OCI-LY7 (cell line): ENCODE results near the gene ZNF497. TPM values are rescaled to one million over a fixed set of nuclear protein-coding genes. Genes with fewer than 3 reads are reported as not detected.

Experiments
- BruUV-seq: library from RNA; stranded (reverse); fragments of 400-500 nt; replicated peaks from 2 replicates; lab custom pipeline; 2021; lab: Mats Ljungman, UMichigan
- CTCF ChIA-PET: fragments of 300-600 bp; sonication (Branson Sonifier 250); formaldehyde crosslinking; loops from one replicate; lab custom pipeline; 2022; ENCODE audit warnings: antibody characterized with exemption; ENCODE audit not compliant: unreplicated experiment; lab: Charles Lee
- POLR2A ChIA-PET: fragments of 300-600 bp; sonication (Branson Sonifier 250); formaldehyde crosslinking; loops from one replicate; lab custom pipeline; 2022; ENCODE audit warnings: antibody characterized with exemption; lab: Charles Lee
- DNase-seq: peaks from one replicate; pipeline ENCODE4 v3.0.0-alpha.2; 2015; ENCODE audit warnings: low spot score
- H2AFZ ChIP-seq: fragments of 200-600 bp; sonication (generic), shearing (Covaris generic); 2 replicates; pipeline ENCODE4 v1.6.1; 2014; ENCODE audit warnings: mild to moderate bottlenecking, antibody characterized with exemption, low read length, moderate library complexity
- H3K27ac ChIP-seq: fragments of 200-600 bp; sonication (generic); 2 replicates; pipeline ENCODE4 v1.5.1; 2014; ENCODE audit warnings: mixed run types, low read depth, mild to moderate bottlenecking, moderate library complexity, low read length, inconsistent platforms; ENCODE audit not compliant: poor library complexity, severe bottlenecking
- H3K36me3 ChIP-seq: fragments of 200-600 bp; sonication (generic); 2 replicates; pipeline ENCODE4 v1.6.1; 2014; ENCODE audit warnings: mild to moderate bottlenecking, antibody characterized with exemption, low read length, moderate library complexity, mixed read lengths; ENCODE audit not compliant: insufficient read depth
- H3K4me1 ChIP-seq: fragments of 200-600 bp; sonication (generic); 2 replicates; pipeline ENCODE4 v1.5.1; 2014; ENCODE audit warnings: mild to moderate bottlenecking, low read length; ENCODE audit not compliant: insufficient read depth, poor library complexity, severe bottlenecking
- H3K4me2 ChIP-seq: fragments of 200-600 bp; sonication (generic); 2 replicates; pipeline ENCODE4 v1.6.1; 2014; ENCODE audit warnings: mild to moderate bottlenecking, low read length
- H3K4me3 ChIP-seq: fragments of 200-600 bp; sonication (generic); 2 replicates; pipeline ENCODE4 v1.5.1; 2014; ENCODE audit warnings: mild to moderate bottlenecking, low read depth, low read length; ENCODE audit not compliant: poor library complexity, severe bottlenecking
- H3K79me2 ChIP-seq: fragments of 200-600 bp; sonication (generic); 2 replicates; pipeline ENCODE4 v1.6.1; 2016; ENCODE audit warnings: low read depth, mild to moderate bottlenecking, low read length, moderate library complexity, mixed read lengths; ENCODE audit not compliant: insufficient read depth
- H3K9me2 ChIP-seq: fragments of 200-600 bp; sonication (generic); 2 replicates; pipeline ENCODE4 v1.6.1; 2016; ENCODE audit warnings: mild to moderate bottlenecking, low read length, mixed read lengths; ENCODE audit not compliant: insufficient read depth
- H3K9me3 ChIP-seq: fragments of 200-600 bp; sonication (generic); 2 replicates; pipeline ENCODE4 v1.6.1; 2014; ENCODE audit warnings: mild to moderate bottlenecking, mixed run types, low read length, mixed read lengths
- H4K20me1 ChIP-seq: fragments of 200-600 bp; sonication (generic); 2 replicates; pipeline ENCODE4 v1.6.1; 2014; ENCODE audit warnings: mild to moderate bottlenecking, antibody characterized with exemption, low read length, moderate library complexity, mixed read lengths; ENCODE audit not compliant: insufficient read depth
- CTCF ChIP-seq: fragments of 200-600 bp; sonication (generic); conservative IDR thresholded peaks from 2 replicates; pipeline ENCODE4 v1.5.1; 2014; ENCODE audit warnings: mild to moderate bottlenecking, antibody characterized with exemption, low read length, moderate library complexity, mixed read lengths
- EZH2phosphoT487 ChIP-seq: fragments of 200-600 bp; sonication (generic); IDR thresholded peaks from 2 replicates; pipeline ENCODE4 v1.6.1; 2018; ENCODE audit warnings: low read depth, borderline replicate concordance, mild to moderate bottlenecking, mixed run types, antibody characterized with exemption, low read length, moderate library complexity, mixed read lengths
- intact Hi-C: fragments of 100-400 bp; cut with micrococcal nuclease; formaldehyde crosslinking; loops from one replicate; pipeline ENCODE4 v1.10.0; 2022; ENCODE audit not compliant: unreplicated experiment
- total RNA-seq, 2 experiments: library from RNA; depleted of rRNA in 1 of 2; stranded (reverse); fragments of >200 nt in 1 of 2; shearing (Covaris generic) in 1 of 2; gene quantifications; 2 replicates each; pipeline ENCODE4 v1.2.3, GENCODE V29; 2014 to 2022

The ZNF497 gene
- total RNA-seq, 2 experiments from 2014 or later = 3.6 to 6.1 TPM

- ChIA-PET POLR2A (interaction anchor here (0.7 to 3.0 kb wide), 3 partner anchors 10 to 17 kb away, joined by 3 to 21 read pairs (median 4); no protein-coding TSS in a partner anchor), CTCF (interaction anchor here (0.5 kb wide), 1 partner anchor 106 kb away, joined by 4 read pairs; no protein-coding TSS in a partner anchor)
- no TSS peak for BruUV-seq
- H3K9me2 ChIP-seq = no peaks in the 10 kb centered on the region
- peak; percentile 37 for DNase-seq
- H2AFZ ChIP-seq = 0 out of 2 replicates have a peak overlapping the region, but pooled peaks have one; percentile 40
- H3K9me3 ChIP-seq = no peaks in the 10 kb centered on the region
- H3K27ac ChIP-seq = no peak overlapping the region
- H3K79me2 ChIP-seq = no peaks in the 10 kb centered on the region
- no peaks in the 10 kb centered on the region for H3K36me3 ChIP-seq
- H3K4me1 ChIP-seq = peaks cover 18% of the 10 kb centered on the region
- TF ChIP-seq CTCF (no peak), EZH2phosphoT487 (no peak)
- intact Hi-C loops = no loop called here
- no peak overlapping the region for H3K4me2 ChIP-seq
- H3K4me3 ChIP-seq = no peak overlapping the region
- H4K20me1 ChIP-seq = no peaks in the 10 kb centered on the region
Measured at GRCh38 chr19:58364146-58364545, 1.6 kb upstream of the ZNF497 start.

DNA sequence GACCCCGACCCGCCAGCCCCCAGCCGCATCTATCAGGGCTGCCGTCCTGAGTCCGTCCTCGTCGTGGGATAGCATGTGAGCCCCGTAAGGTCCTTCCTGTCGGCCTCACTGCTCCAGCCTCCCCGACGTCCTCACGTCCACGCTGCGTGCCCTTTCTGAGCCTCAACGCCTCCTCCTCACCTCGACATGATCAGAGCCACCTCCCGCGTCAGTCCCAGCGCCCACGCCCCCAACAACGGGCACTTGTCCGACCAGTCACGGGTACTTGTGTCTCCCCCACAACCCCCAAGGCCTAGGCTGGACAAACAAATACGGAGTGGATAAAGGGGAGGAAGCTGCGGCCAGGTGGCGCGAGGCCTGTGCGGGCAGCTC, 665 bp downstream of the ZNF497 start:
- TF ChIP-seq CTCF = no peak
- no peak for TF ChIP-seq EZH2phosphoT487
- ChIA-PET POLR2A (interaction anchor here (1.3 to 3.0 kb wide), 4 partner anchors 11 to 18 kb away, joined by 4 to 21 read pairs (median 5); no protein-coding TSS in a partner anchor), CTCF (no interaction called here)
- Histone ChIP-seq H2AFZ (peak overlapping the region; percentile 77), H3K4me3 (peak overlapping the region; percentile 75), H3K4me2 (peak overlapping the region; percentile 72), H4K20me1 (no peaks in the 10 kb centered on the region), H3K27ac (peak overlapping the region; percentile 41), H3K36me3 (no peaks in the 10 kb centered on the region), H3K79me2 (no peaks in the 10 kb centered on the region), H3K9me2 (no peaks in the 10 kb centered on the region), H3K9me3 (no peaks in the 10 kb centered on the region), H3K4me1 (peaks cover 18% of the 10 kb centered on the region)
- BruUV-seq = no TSS peak
- intact Hi-C loops = loop anchor here (1.0 kb wide), 2 partner anchors 19 to 157 kb away; partner anchors contain the start of genes ZBTB45 and ZNF837
- DNase-seq = no peak

- BruUV-seq = no TSS peak
- Histone ChIP-seq H3K4me3 (no peak overlapping the region), H3K4me2 (no peak overlapping the region), H4K20me1 (no peaks in the 10 kb centered on the region), H3K9me3 (no peaks in the 10 kb centered on the region), H3K4me1 (peaks cover 8% of the 10 kb centered on the region), H2AFZ (no peak overlapping the region), H3K27ac (no peak overlapping the region), H3K79me2 (no peaks in the 10 kb centered on the region), H3K36me3 (peaks cover 5% of the 10 kb centered on the region; the same call in 1 of the 2 replicates), H3K9me2 (no peaks in the 10 kb centered on the region)
- no peak for DNase-seq
- no peak for TF ChIP-seq CTCF
- TF ChIP-seq EZH2phosphoT487 = no peak
- CTCF ChIA-PET = no interaction called here
- intact Hi-C loops = no loop called here
- POLR2A ChIA-PET = no interaction called here
Measured at GRCh38 chr19:58357481-58358145, 4.9 kb downstream of the ZNF497 start.
